CD14-positive monocyte (primary cell): ENCODE measurements around the gene PLPP6. TPM values are rescaled to one million over a fixed set of nuclear protein-coding genes. Genes with fewer than 3 reads are reported as not detected.
A peak's percentile ranks its signal among the peaks of the same experiment; 100 is the strongest.

Source experiments
- DNase-seq, 3 donors: peaks; one replicate each; pipeline ENCODE4 v3.0.0-alpha.2; 2011 to 2022
- H2AFZ ChIP-seq: 2 replicates; pipeline ENCODE4 v1.6.0; 2012; ENCODE audit warnings: mild to moderate bottlenecking, low read depth, low read length, inconsistent platforms; ENCODE audit not compliant: insufficient read depth, poor library complexity, severe bottlenecking
- H3K27ac ChIP-seq, 2 donors: 1 replicate in 1 of 2; 2 replicates in 1 of 2; pipeline ENCODE4 v1.5.1; 2012 to 2013; ENCODE audit warnings: low read length in 2 of 2, control low read depth in 1 of 2, inconsistent platforms in 1 of 2, low read depth in 1 of 2, mild to moderate bottlenecking in 1 of 2
- H3K27me3 ChIP-seq, 2 donors: one replicate each; pipeline versions ENCODE4 v1.6.0 to v1.6.1; 2011 to 2013; ENCODE audit warnings: low read length in 2 of 2; ENCODE audit not compliant: control insufficient read depth in 2 of 2, insufficient read depth in 2 of 2
- H3K36me3 ChIP-seq, 2 donors: replicated peaks in 1 of 2; 1 replicate in 1 of 2; 2 replicates in 1 of 2; pipeline versions ENCODE4 v1.5.1 to v1.6.1; 2012 to 2013; ENCODE audit warnings: low read length in 2 of 2, control low read depth in 1 of 2, inconsistent platforms in 1 of 2, mild to moderate bottlenecking in 1 of 2; ENCODE audit not compliant: insufficient read depth in 2 of 2, control insufficient read depth in 1 of 2
- H3K4me1 ChIP-seq, 2 donors: 1 replicate in 1 of 2; 2 replicates in 1 of 2; pipeline versions ENCODE4 v1.5.1 to v1.6.1; 2012 to 2013; ENCODE audit warnings: low read length in 2 of 2, control low read depth in 1 of 2, inconsistent platforms in 1 of 2, mild to moderate bottlenecking in 1 of 2, moderate library complexity in 1 of 2; ENCODE audit not compliant: insufficient read depth in 2 of 2, control insufficient read depth in 1 of 2
- H3K4me2 ChIP-seq: replicated peaks from 2 replicates; pipeline ENCODE3; 2012; ENCODE audit warnings: low read length, moderate library complexity, mild to moderate bottlenecking; ENCODE audit not compliant: poor library complexity, severe bottlenecking; ENCODE audit errors: extremely low read depth
- H3K4me3 ChIP-seq, 3 experiments: fragments of 200-600 bp in 1 of 3; sonication (generic) in 1 of 3; replicated peaks in 1 of 3; 1 replicate in 2 of 3; 2 replicates in 1 of 3; pipeline ENCODE4 v1.5.1; 2011 to 2013; ENCODE audit warnings: low read length in 3 of 3, mild to moderate bottlenecking in 3 of 3, control low read depth in 2 of 3, low read depth in 2 of 3, inconsistent platforms in 1 of 3, moderate library complexity in 1 of 3
- H3K79me2 ChIP-seq: 2 replicates; pipeline ENCODE4 v1.6.0; 2012; ENCODE audit warnings: mild to moderate bottlenecking, control low read depth, inconsistent platforms, low read length, moderate library complexity; ENCODE audit not compliant: insufficient read depth
- H3K9ac ChIP-seq: 2 replicates; pipeline ENCODE4 v1.6.0; 2017; ENCODE audit warnings: low read length, mild to moderate bottlenecking; ENCODE audit not compliant: insufficient read depth, poor library complexity, severe bottlenecking
- H3K9me3 ChIP-seq, 2 donors: replicated peaks in 1 of 2; 1 replicate in 1 of 2; 2 replicates in 1 of 2; pipeline versions ENCODE4 v1.5.1 to v1.6.1; 2012 to 2013; ENCODE audit warnings: low read length in 2 of 2, control low read depth in 1 of 2; ENCODE audit not compliant: control insufficient read depth in 1 of 2, insufficient read depth in 1 of 2
- H4K20me1 ChIP-seq: 2 replicates; pipeline ENCODE4 v1.6.0; 2012; ENCODE audit warnings: mild to moderate bottlenecking, low read length, control low read depth, moderate library complexity; ENCODE audit not compliant: insufficient read depth
- H3K27ac Mint-ChIP-seq, 7 donors: one replicate each; pipeline ENCODE4 v1.8.0; 2020; ENCODE audit warnings: mild to moderate bottlenecking in 7 of 7, mixed read lengths in 7 of 7, moderate library complexity in 6 of 7, inconsistent platforms in 2 of 7
- H3K27me3 Mint-ChIP-seq, 3 donors: one replicate each; pipeline ENCODE4 v1.8.0; 2021 to 2022; ENCODE audit warnings: low read depth in 3 of 3, mild to moderate bottlenecking in 3 of 3, mixed read lengths in 3 of 3, moderate library complexity in 3 of 3, inconsistent platforms in 1 of 3
- H3K36me3 Mint-ChIP-seq, 2 donors: one replicate each; pipeline ENCODE4 v1.8.0; 2020; ENCODE audit warnings: mixed read lengths in 2 of 2, inconsistent platforms in 1 of 2, mild to moderate bottlenecking in 1 of 2
- H3K4me1 Mint-ChIP-seq: one replicate; pipeline ENCODE4 v1.8.0; 2020; ENCODE audit warnings: mild to moderate bottlenecking, mixed read lengths
- H3K4me3 Mint-ChIP-seq, 2 donors: one replicate each; pipeline ENCODE4 v1.8.0; 2020; ENCODE audit warnings: mild to moderate bottlenecking in 2 of 2, mixed read lengths in 2 of 2, moderate library complexity in 1 of 2
- H3K9me3 Mint-ChIP-seq, 7 donors: one replicate each; pipeline ENCODE4 v1.8.0; 2020 to 2022; ENCODE audit warnings: mixed read lengths in 7 of 7, mild to moderate bottlenecking in 6 of 7, moderate library complexity in 6 of 7, inconsistent platforms in 2 of 7
- CTCF ChIP-seq: fragments of 200-600 bp; IDR thresholded peaks from one replicate; pipeline ENCODE4 v1.8.0; 2022; ENCODE audit warnings: antibody characterized with exemption, mild to moderate bottlenecking
- WGBS: methylation state at CpG from one replicate; pipeline ENCODE4 v1.1.5; 2013; ENCODE audit warnings: missing lambda C conversion rate; ENCODE audit not compliant: insufficient coverage; 5-methylcytosine and 5-hydroxymethylcytosine counted together
- intact Hi-C, 2 donors: fragments of 100-400 bp; cut with micrococcal nuclease; formaldehyde crosslinking; loops; one replicate each; pipeline versions ENCODE4 v1.15.0 to v1.15.1; 2023
- polyA plus RNA-seq, 3 donors: library from polyadenylated mRNA; depleted of rRNA in 1 of 3; unstranded in 2 of 3; stranded (reverse) in 1 of 3; fragments of 300-500 nt in 2 of 3; fragments of >200 nt in 1 of 3; fragmentation: Illumina TruSeq in 2 of 3; gene quantifications; 1 replicate in 2 of 3; 2 replicates in 1 of 3; pipeline ENCODE4 v1.2.3, GENCODE V29; 2012 to 2021

Gene PLPP6
- polyA plus RNA-seq, 3 donors: 1.6 to 1.8 (median 1.8) TPM

- no peaks in the 10 kb centered on the region for H3K9me3 ChIP-seq
- Mint-ChIP-seq H3K4me1 (peaks cover 3% of the 10 kb centered on the region), H3K27me3 (peaks cover 0 to 9% (median 1%) of the 10 kb centered on the region in 3 donors), H3K27ac (no peak within 1 kb of the TSS), H3K36me3 (peaks cover 5 to 7% of the 10 kb centered on the region in 2 donors), H3K9me3 (no peaks in the 10 kb centered on the region), H3K4me3 (no peak within 1 kb of the TSS)
- no peaks in the 10 kb centered on the region for H3K27me3 ChIP-seq
- no peaks in the 10 kb centered on the region for H4K20me1 ChIP-seq
- intact Hi-C loops: loop anchor here (5.0 to 10.0 kb wide), 4 partner anchors 65 to 305 kb away; partner anchors contain the start of genes RCL1 (in 2 of the 2), AK3 (in 1 of the 2) and JAK2 (in 1 of the 2)
- peaks cover 35% of the 10 kb centered on the region for H3K79me2 ChIP-seq
- peak within 1 kb of the TSS; percentile 86 for H3K9ac ChIP-seq
- H3K4me1 ChIP-seq: peaks cover 21 to 28% of the 10 kb centered on the region in 2 donors
- peak within 1 kb of the TSS; percentile 90 to 95 for H3K27ac ChIP-seq
- peak within 1 kb of the TSS; percentile 66 to 80 (median 79) for H3K4me3 ChIP-seq
- H3K4me2 ChIP-seq: peak within 1 kb of the TSS; percentile 91
- H3K36me3 ChIP-seq: peaks cover 0 to 1% of the 10 kb centered on the region in 2 donors
- TF ChIP-seq CTCF: peak; percentile 81
- peak within 1 kb of the TSS; percentile 90 for H2AFZ ChIP-seq
- peak; percentile 93 to 96 (median 96) for DNase-seq
- WGBS: under 1% methylated on average over 57 of the region's 66 CpGs
Observed at GRCh38 chr9:4679268-4680172, 17.4 kb downstream of the PLPP6 start, which contains the start of gene CDC37L1. Gene CDC37L1, plus strand, starts transcription at chr9:4679569. Its CDS starts 199 bp downstream, at chr9:4679768.

GRCh38 chr9:4680173-4680525 lies 18.1 kb downstream of the PLPP6 start:
- no peak for TF ChIP-seq CTCF
- peaks cover 10 to 12% of the 10 kb centered on the region in 2 donors for H3K36me3 Mint-ChIP-seq
- H3K4me3 Mint-ChIP-seq: no peak overlapping the region
- DNase-seq: no peak
- peak overlapping the region; percentile 66 to 80 (median 79) for H3K4me3 ChIP-seq
- H3K9me3 Mint-ChIP-seq: no peaks in the 10 kb centered on the region
- H3K36me3 ChIP-seq: peaks cover 6 to 7% of the 10 kb centered on the region in 2 donors
- H3K27me3 Mint-ChIP-seq: peaks cover 0 to 9% (median 1%) of the 10 kb centered on the region in 3 donors
- H3K27ac ChIP-seq: peak overlapping the region; percentile 90 to 95
- H3K9ac ChIP-seq: peak overlapping the region; percentile 86
- H3K4me1 ChIP-seq: peaks cover 21 to 28% of the 10 kb centered on the region in 2 donors
- H3K79me2 ChIP-seq: peaks cover 35% of the 10 kb centered on the region
- no peaks in the 10 kb centered on the region for H3K9me3 ChIP-seq
- intact Hi-C loops: loop anchor here in 1 of 2 donors (5.0 kb wide), 1 partner anchor 112 kb away; the partner anchor contains the start of gene RCL1
- H2AFZ ChIP-seq: peak overlapping the region; percentile 90
- no peaks in the 10 kb centered on the region for H4K20me1 ChIP-seq
- WGBS: 6% methylated on average over 3 of the region's 10 CpGs
- H3K4me1 Mint-ChIP-seq: peaks cover 3% of the 10 kb centered on the region
- no peak overlapping the region for H3K27ac Mint-ChIP-seq
- no peaks in the 10 kb centered on the region for H3K27me3 ChIP-seq
- peak overlapping the region; percentile 91 for H3K4me2 ChIP-seq
